ENCODE data around the gene ACVR1. TPM values are rescaled to one million over a fixed set of nuclear protein-coding genes. Genes with fewer than 3 reads are reported as not detected.

Gene ACVR1
- total and polyA plus RNA-seq, 2 donors (not counting 1 experiment from before 2014, with no cell fraction given), result 42.9 to 72.1 TPM

DNA sequence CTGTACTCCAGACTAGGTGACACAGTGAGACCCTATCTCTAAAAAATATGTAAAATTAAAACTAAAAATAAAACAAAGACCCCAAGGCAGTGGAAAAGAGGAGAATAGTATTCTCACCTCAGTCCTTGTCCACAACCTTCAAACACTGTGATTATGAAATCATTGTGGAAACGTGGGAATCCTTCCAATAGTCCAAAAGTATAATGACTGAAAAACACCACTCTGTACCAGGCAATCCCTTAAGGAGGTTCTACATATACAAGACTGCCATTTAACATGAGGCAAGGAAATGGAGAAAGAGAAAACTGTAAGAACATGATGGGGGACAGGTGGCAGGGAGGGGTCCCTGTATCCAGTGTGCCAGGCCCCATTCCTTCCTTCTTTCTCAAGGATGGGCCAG, 66.1 kb downstream of the ACVR1 start:
- TF ChIP-seq EZH2 (IDR thresholded peaks at IDR 0.05; ENCODE audit: low read length, missing control alignments), result no peak
- TF ChIP-seq, protein P1, sequence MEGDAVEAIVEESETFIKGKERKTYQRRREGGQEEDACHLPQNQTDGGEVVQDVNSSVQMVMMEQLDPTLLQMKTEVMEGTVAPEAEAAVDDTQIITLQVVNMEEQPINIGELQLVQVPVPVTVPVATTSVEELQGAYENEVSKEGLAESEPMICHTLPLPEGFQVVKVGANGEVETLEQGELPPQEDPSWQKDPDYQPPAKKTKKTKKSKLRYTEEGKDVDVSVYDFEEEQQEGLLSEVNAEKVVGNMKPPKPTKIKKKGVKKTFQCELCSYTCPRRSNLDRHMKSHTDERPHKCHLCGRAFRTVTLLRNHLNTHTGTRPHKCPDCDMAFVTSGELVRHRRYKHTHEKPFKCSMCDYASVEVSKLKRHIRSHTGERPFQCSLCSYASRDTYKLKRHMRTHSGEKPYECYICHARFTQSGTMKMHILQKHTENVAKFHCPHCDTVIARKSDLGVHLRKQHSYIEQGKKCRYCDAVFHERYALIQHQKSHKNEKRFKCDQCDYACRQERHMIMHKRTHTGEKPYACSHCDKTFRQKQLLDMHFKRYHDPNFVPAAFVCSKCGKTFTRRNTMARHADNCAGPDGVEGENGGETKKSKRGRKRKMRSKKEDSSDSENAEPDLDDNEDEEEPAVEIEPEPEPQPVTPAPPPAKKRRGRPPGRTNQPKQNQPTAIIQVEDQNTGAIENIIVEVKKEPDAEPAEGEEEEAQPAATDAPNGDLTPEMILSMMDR (conservative IDR thresholded peaks at IDR 0.05 in 1 of 2, IDR thresholded peaks at IDR 0.05 in 1 of 2; ENCODE audit: low read depth in 1 of 2, low read length in 2 of 2), result no peak
- Histone ChIP-seq H3K27me3 (ENCODE audit: control insufficient read depth, insufficient read depth, low read length) (no peaks in the 10 kb centered on the region), H3K4me3 (replicated peaks in 1 of 4; ENCODE audit: control extremely low read depth in 1 of 4, insufficient read depth in 1 of 4, low read depth in 3 of 4, low read length in 4 of 4) (no peak overlapping the region), H3K4me1 (ENCODE audit: control insufficient read depth, extremely low read depth, insufficient read depth, low read length) (peaks cover 14% of the 10 kb centered on the region), H3K9ac (ENCODE audit: insufficient read depth, low read length) (no peak overlapping the region), H3K36me3 (ENCODE audit: control insufficient read depth, insufficient read depth, low read length) (no peaks in the 10 kb centered on the region), H3K27ac (ENCODE audit: insufficient read depth, low read length) (peak overlapping the region; percentile 32), H3K9me3 (ENCODE audit: control insufficient read depth, insufficient read depth, low read depth, low read length) (no peaks in the 10 kb centered on the region), H4K20me1 (ENCODE audit: control insufficient read depth, extremely low read depth, insufficient read depth, low read length) (no peaks in the 10 kb centered on the region), H3K79me2 (ENCODE audit: control insufficient read depth, insufficient read depth, low read length) (peaks cover 2% of the 10 kb centered on the region), H2AFZ (ENCODE audit: low read length) (no peak overlapping the region), H3K4me2 (ENCODE audit: extremely low read depth, insufficient read depth, low read length) (no peak overlapping the region)
- DNase-seq (ENCODE audit: low read depth in 2 of 2), result peak in 1 of 2 donors; percentile 27

DNA sequence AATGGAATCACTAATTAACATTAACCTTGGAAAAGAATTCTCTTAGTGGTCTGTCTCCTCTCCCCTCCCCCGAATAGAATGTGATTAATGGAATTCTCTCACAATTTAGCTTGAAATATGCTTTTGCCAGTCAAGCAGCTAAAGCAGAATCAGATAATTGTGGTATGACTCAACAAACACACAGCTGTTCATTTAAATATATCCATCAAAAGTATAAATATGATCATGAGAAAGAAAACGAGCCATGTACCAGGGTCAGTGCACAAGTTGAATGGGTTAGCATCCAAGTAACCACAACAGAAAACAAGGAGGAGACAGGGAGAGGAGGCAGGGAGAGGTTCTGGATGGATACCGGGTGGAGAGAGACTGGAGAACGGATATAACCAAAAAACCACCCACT, 66.9 kb downstream of the ACVR1 start:
- Histone ChIP-seq H3K4me1 (ENCODE audit: control insufficient read depth, extremely low read depth, insufficient read depth, low read length) (peaks cover 14% of the 10 kb centered on the region), H3K27ac (ENCODE audit: insufficient read depth, low read length) (peak overlapping the region; percentile 32), H3K27me3 (ENCODE audit: control insufficient read depth, insufficient read depth, low read length) (no peaks in the 10 kb centered on the region), H3K36me3 (ENCODE audit: control insufficient read depth, insufficient read depth, low read length) (no peaks in the 10 kb centered on the region), H4K20me1 (ENCODE audit: control insufficient read depth, extremely low read depth, insufficient read depth, low read length) (no peaks in the 10 kb centered on the region), H3K9ac (ENCODE audit: insufficient read depth, low read length) (no peak overlapping the region), H3K4me3 (replicated peaks in 1 of 4; ENCODE audit: control extremely low read depth in 1 of 4, insufficient read depth in 1 of 4, low read depth in 3 of 4, low read length in 4 of 4) (no peak overlapping the region), H2AFZ (ENCODE audit: low read length) (no peak overlapping the region), H3K4me2 (ENCODE audit: extremely low read depth, insufficient read depth, low read length) (no peak overlapping the region), H3K79me2 (ENCODE audit: control insufficient read depth, insufficient read depth, low read length) (peaks cover 2% of the 10 kb centered on the region), H3K9me3 (ENCODE audit: control insufficient read depth, insufficient read depth, low read depth, low read length) (no peaks in the 10 kb centered on the region)
- TF ChIP-seq, protein P1 (conservative IDR thresholded peaks at IDR 0.05 in 1 of 2, IDR thresholded peaks at IDR 0.05 in 1 of 2; ENCODE audit: low read depth in 1 of 2, low read length in 2 of 2), result no peak
- TF ChIP-seq EZH2 (IDR thresholded peaks at IDR 0.05; ENCODE audit: low read length, missing control alignments), result no peak
- peak; percentile 82 to 93 for DNase-seq (ENCODE audit: low read depth in 2 of 2)

DNA sequence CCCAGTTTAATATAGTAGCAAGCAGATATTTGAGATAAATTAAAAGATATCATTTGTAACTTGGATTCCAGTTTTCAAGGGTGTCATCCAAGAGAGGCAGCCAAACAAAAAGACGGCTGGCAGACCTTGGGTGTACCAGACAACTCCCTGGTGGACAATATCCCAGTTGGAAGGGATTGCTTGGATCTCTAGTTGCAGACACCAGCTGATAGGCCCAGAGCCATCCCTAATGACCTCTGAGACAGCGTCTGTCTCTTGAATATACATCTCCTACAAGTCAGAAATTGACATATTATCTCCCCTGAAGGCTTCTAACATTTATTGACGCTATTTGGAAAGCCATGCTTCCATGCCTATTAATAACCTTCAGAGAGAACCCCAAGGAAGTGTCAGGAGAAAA, 67.7 kb downstream of the ACVR1 start:
- Histone ChIP-seq H3K36me3 (ENCODE audit: control insufficient read depth, insufficient read depth, low read length) (no peaks in the 10 kb centered on the region), H3K4me3 (replicated peaks in 1 of 4; ENCODE audit: control extremely low read depth in 1 of 4, insufficient read depth in 1 of 4, low read depth in 3 of 4, low read length in 4 of 4) (no peak overlapping the region), H3K4me2 (ENCODE audit: extremely low read depth, insufficient read depth, low read length) (no peak overlapping the region), H4K20me1 (ENCODE audit: control insufficient read depth, extremely low read depth, insufficient read depth, low read length) (no peaks in the 10 kb centered on the region), H3K27me3 (ENCODE audit: control insufficient read depth, insufficient read depth, low read length) (no peaks in the 10 kb centered on the region), H3K27ac (ENCODE audit: insufficient read depth, low read length) (no peak overlapping the region), H3K79me2 (ENCODE audit: control insufficient read depth, insufficient read depth, low read length) (peaks cover 2% of the 10 kb centered on the region), H3K4me1 (ENCODE audit: control insufficient read depth, extremely low read depth, insufficient read depth, low read length) (peaks cover 14% of the 10 kb centered on the region), H3K9ac (ENCODE audit: insufficient read depth, low read length) (no peak overlapping the region), H2AFZ (ENCODE audit: low read length) (no peak overlapping the region), H3K9me3 (ENCODE audit: control insufficient read depth, insufficient read depth, low read depth, low read length) (no peaks in the 10 kb centered on the region)
- DNase-seq (ENCODE audit: low read depth in 2 of 2), result no peak
- TF ChIP-seq EZH2 (IDR thresholded peaks at IDR 0.05; ENCODE audit: low read length, missing control alignments), result no peak
- TF ChIP-seq, protein P1 (conservative IDR thresholded peaks at IDR 0.05 in 1 of 2, IDR thresholded peaks at IDR 0.05 in 1 of 2; ENCODE audit: low read depth in 1 of 2, low read length in 2 of 2), result no peak
